ENCODE results near the gene DPF3.

GRCh38 chr14:72613231-72613974, 280.5 kb downstream of the DPF3 start:
- TF ChIP-seq, protein P1, sequence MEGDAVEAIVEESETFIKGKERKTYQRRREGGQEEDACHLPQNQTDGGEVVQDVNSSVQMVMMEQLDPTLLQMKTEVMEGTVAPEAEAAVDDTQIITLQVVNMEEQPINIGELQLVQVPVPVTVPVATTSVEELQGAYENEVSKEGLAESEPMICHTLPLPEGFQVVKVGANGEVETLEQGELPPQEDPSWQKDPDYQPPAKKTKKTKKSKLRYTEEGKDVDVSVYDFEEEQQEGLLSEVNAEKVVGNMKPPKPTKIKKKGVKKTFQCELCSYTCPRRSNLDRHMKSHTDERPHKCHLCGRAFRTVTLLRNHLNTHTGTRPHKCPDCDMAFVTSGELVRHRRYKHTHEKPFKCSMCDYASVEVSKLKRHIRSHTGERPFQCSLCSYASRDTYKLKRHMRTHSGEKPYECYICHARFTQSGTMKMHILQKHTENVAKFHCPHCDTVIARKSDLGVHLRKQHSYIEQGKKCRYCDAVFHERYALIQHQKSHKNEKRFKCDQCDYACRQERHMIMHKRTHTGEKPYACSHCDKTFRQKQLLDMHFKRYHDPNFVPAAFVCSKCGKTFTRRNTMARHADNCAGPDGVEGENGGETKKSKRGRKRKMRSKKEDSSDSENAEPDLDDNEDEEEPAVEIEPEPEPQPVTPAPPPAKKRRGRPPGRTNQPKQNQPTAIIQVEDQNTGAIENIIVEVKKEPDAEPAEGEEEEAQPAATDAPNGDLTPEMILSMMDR (conservative IDR thresholded peaks at IDR 0.05 in 1 of 2, IDR thresholded peaks at IDR 0.05 in 1 of 2; ENCODE audit: low read depth in 1 of 2, low read length in 2 of 2), result no peak
- no peak for TF ChIP-seq EZH2 (IDR thresholded peaks at IDR 0.05; ENCODE audit: low read length, missing control alignments)

All from fibroblast of lung (primary cell).